HepG2 (cell line): ENCODE results near the gene RAB3C. TPM values are rescaled to one million over a fixed set of nuclear protein-coding genes. Genes with fewer than 3 reads are reported as not detected.

ENCODE experiments used
- ATAC-seq: fragments of 200-7000 bp; cut with Tn5 transposase; 3 replicates; pipeline ENCODE4 v1.9.1; 2020; ENCODE audit warnings: mild to moderate bottlenecking, moderate library complexity
- BruUV-seq: library from RNA; stranded (reverse); fragments of 400-500 nt; replicated peaks from 2 replicates; lab custom pipeline; 2021; lab: Mats Ljungman, UMichigan
- CTCF ChIA-PET: fragments of 300-600 bp; formaldehyde crosslinking; extraction: SDS; loops from one replicate; lab custom pipeline; 2021; ENCODE audit warnings: low total read pairs, inconsistent platforms, low intra/inter-chr PET ratio; lab: Yijun Ruan, JAX
- POLR2A ChIA-PET: fragments of 350-600 bp; sonication (Branson Sonifier 250); formaldehyde crosslinking; loops from one replicate; lab custom pipeline; 2020; ENCODE audit warnings: antibody characterized with exemption, inconsistent platforms; lab: Yijun Ruan, JAX
- DNase-seq: peaks from one replicate; pipeline ENCODE4 v3.0.0-alpha.2; 2015; ENCODE audit warnings: low spot score
- FAIRE-seq: peaks from 3 replicates; lab custom pipeline; 2011; peaks lifted over from hg19 to GRCh38; lab: Jason Lieb, UNC
- H2AFZ ChIP-seq: one replicate; pipeline ENCODE4 v1.6.1; 2011; ENCODE audit warnings: low read length, inconsistent platforms
- H3K27ac ChIP-seq: fragments of 300-600 bp; 3 replicates; pipeline ENCODE4 v1.8.0; 2011; ENCODE audit warnings: mixed run types, mild to moderate bottlenecking, mixed read lengths, low read length, inconsistent platforms; ENCODE audit not compliant: insufficient read depth; ENCODE audit errors: extremely low read length
- H3K27me3 ChIP-seq, 2 experiments: fragments of 200-600 bp in 1 of 2; 2 replicates in 1 of 2; 3 replicates in 1 of 2; pipeline versions ENCODE4 v1.6.0 to v1.8.0; 2011; ENCODE audit warnings: low read length in 2 of 2, mild to moderate bottlenecking in 2 of 2, moderate library complexity in 2 of 2, inconsistent platforms in 1 of 2; ENCODE audit not compliant: insufficient read depth in 2 of 2, control insufficient read depth in 1 of 2
- H3K36me3 ChIP-seq, 2 experiments: fragments of 200-600 bp in 1 of 2; replicated peaks in 1 of 2; 2 replicates in 1 of 2; 3 replicates in 1 of 2; pipeline versions ENCODE4 v1.5.1 to v1.8.0; 2011; ENCODE audit warnings: low read length in 2 of 2, inconsistent platforms in 1 of 2; ENCODE audit not compliant: insufficient read depth in 2 of 2, control insufficient read depth in 1 of 2
- H3K4me1 ChIP-seq: 2 replicates; pipeline ENCODE4 v1.5.1; 2012; ENCODE audit warnings: low read length, inconsistent platforms; ENCODE audit not compliant: insufficient read depth
- H3K4me2 ChIP-seq: 2 replicates; pipeline ENCODE4 v1.6.0; 2011; ENCODE audit warnings: low read depth, low read length, inconsistent platforms
- H3K4me3 ChIP-seq, 3 experiments: fragments of 200-600 bp in 1 of 3; sonication (generic), shearing (Covaris generic) in 1 of 3; replicated peaks in 1 of 3; 2 replicates each; pipeline ENCODE4 v1.5.1; 2011 to 2016; ENCODE audit warnings: low read length in 3 of 3, inconsistent platforms in 2 of 3, low read depth in 2 of 3, mild to moderate bottlenecking in 2 of 3, control low read depth in 1 of 3, mixed read lengths in 1 of 3; ENCODE audit not compliant: insufficient read depth in 1 of 3
- H3K79me2 ChIP-seq: one replicate; pipeline ENCODE4 v1.6.1; 2011; ENCODE audit warnings: low read length, inconsistent platforms; ENCODE audit not compliant: insufficient read depth
- H3K9ac ChIP-seq: 2 replicates; pipeline ENCODE4 v1.6.0; 2011; ENCODE audit warnings: mild to moderate bottlenecking, low read depth, low read length, inconsistent platforms; ENCODE audit not compliant: insufficient read depth
- H3K9me3 ChIP-seq: 2 replicates; pipeline ENCODE4 v1.5.1; 2012; ENCODE audit warnings: mild to moderate bottlenecking, low read length
- H4K20me1 ChIP-seq: 2 replicates; pipeline ENCODE4 v1.6.0; 2011; ENCODE audit warnings: inconsistent platforms, mild to moderate bottlenecking, low read length, moderate library complexity; ENCODE audit not compliant: insufficient read depth
- GMEB2 ChIP-seq: IDR thresholded peaks from 2 replicates; pipeline ENCODE4 v1.6.1; 2016; ENCODE audit warnings: missing biosample characterization, missing genetic modification reagents, low read depth
- TEAD2 ChIP-seq: sonication (generic); formaldehyde crosslinking; IDR thresholded peaks from 2 replicates; pipeline ENCODE4 v1.9.0; 2021; ENCODE audit warnings: missing genetic modification reagents
- TFE3 ChIP-seq: IDR thresholded peaks from 2 replicates; pipeline ENCODE4 v1.6.1; 2016
- THYN1 ChIP-seq: sonication (generic); formaldehyde crosslinking; IDR thresholded peaks from 2 replicates; pipeline ENCODE4 v1.8.1; 2023; ENCODE audit warnings: low read depth, mild to moderate bottlenecking, moderate library complexity, missing genetic modification reagents, borderline replicate concordance
- YY1 ChIP-seq: IDR thresholded peaks from 2 replicates; pipeline ENCODE4 v1.6.1; 2011; ENCODE audit warnings: low read length, low read depth, moderate library complexity, mild to moderate bottlenecking; ENCODE audit not compliant: insufficient read depth, insufficient replicate concordance
- ZBTB20 ChIP-seq: sonication (generic); formaldehyde crosslinking; IDR thresholded peaks from 2 replicates; pipeline ENCODE4 v1.8.1; 2023; ENCODE audit warnings: missing genetic modification reagents, low read depth, mild to moderate bottlenecking, borderline replicate concordance
- ZFAT ChIP-seq: sonication (generic); formaldehyde crosslinking; conservative IDR thresholded peaks from 2 replicates; pipeline ENCODE4 v1.8.1; 2023; ENCODE audit warnings: missing genetic modification reagents, inconsistent platforms
- in situ Hi-C: cut with HindIII; loops from 2 replicates; pipeline ENCODE4 v1.10.0; 2017; ENCODE audit warnings: low pct_unique_long_range_greater_than_20kb; ENCODE audit not compliant: extremely low pct_ligation_motif_present
- intact Hi-C: fragments of 100-400 bp; cut with micrococcal nuclease; formaldehyde crosslinking; loops from one replicate; pipeline ENCODE4 v1.10.0; 2022; ENCODE audit not compliant: unreplicated experiment
- polyA plus RNA-seq, 8 experiments: library from polyadenylated mRNA; depleted of rRNA in 3 of 8; stranded (reverse) in 7 of 8; unstranded in 1 of 8; fragments of >200 nt; fragmentation: Illumina TruSeq in 4 of 8; extraction: Trizol in 4 of 8; gene quantifications; 2 replicates each; pipeline versions ENCODE4 v1.2.1 to v1.2.3, GENCODE V29; 2011 to 2016; ENCODE audit warnings: low read depth in 4 of 8, missing spikeins in 1 of 8, mixed read lengths in 1 of 8; ENCODE audit not compliant: insufficient read depth in 1 of 8
- total RNA-seq, 5 experiments: library from RNA; depleted of rRNA; stranded (reverse); fragments of >200 nt; fragmentation: Illumina TruSeq; extraction: Trizol; gene quantifications; 2 replicates each; pipeline ENCODE4 v1.2.3, GENCODE V29; 2016; ENCODE audit warnings: low read depth in 1 of 5
- TF ChIP-seq, protein P1 (sequence below), 2 experiments: fragments of 450-650 bp in 1 of 2; sonication (generic) in 1 of 2; formaldehyde crosslinking in 1 of 2; IDR thresholded peaks; 2 replicates each; pipeline versions ENCODE4 v1.6.1 to v1.8.0; 2016 to 2022; ENCODE audit warnings: antibody characterized with exemption in 1 of 2, mild to moderate bottlenecking in 1 of 2, missing genetic modification reagents in 1 of 2

Gene RAB3C
- total and polyA plus RNA-seq, 2 of the 13 experiments (the other 11 are each of a cell fraction or from before 2014, with no cell fraction given) = not detected

- H3K4me3 ChIP-seq = no peak overlapping the region
- H3K27me3 ChIP-seq = no peaks in the 10 kb centered on the region
- ChIA-PET CTCF (no interaction called here), POLR2A (no interaction called here)
- no peak for ATAC-seq
- H3K4me1 ChIP-seq = no peaks in the 10 kb centered on the region
- DNase-seq = no peak
- in situ Hi-C loops (no loop called here), intact Hi-C loops (no loop called here)
- no peak overlapping the region for H3K27ac ChIP-seq
- FAIRE-seq = no peak
- H4K20me1 ChIP-seq = no peaks in the 10 kb centered on the region
- BruUV-seq = no TSS peak
- no peaks in the 10 kb centered on the region for H3K36me3 ChIP-seq
- H3K9ac ChIP-seq = no peak overlapping the region
- peaks cover 2% of the 10 kb centered on the region; the same call in 1 of the 2 replicates for H3K9me3 ChIP-seq
- no peak overlapping the region for H2AFZ ChIP-seq
- H3K4me2 ChIP-seq = no peak overlapping the region
- H3K79me2 ChIP-seq = no peaks in the 10 kb centered on the region
- no peak for TF ChIP-seq THYN1 (CRISPR knock-in tag)
- TF ChIP-seq YY1 = no peak
- TF ChIP-seq ZFAT (CRISPR knock-in tag) = no peak
- no peak for TF ChIP-seq ZBTB20 (CRISPR knock-in tag)
- TF ChIP-seq GMEB2 (CRISPR knock-in tag) = no peak
- no peak for TF ChIP-seq TEAD2 (CRISPR knock-in tag)
- TF ChIP-seq, protein P1, sequence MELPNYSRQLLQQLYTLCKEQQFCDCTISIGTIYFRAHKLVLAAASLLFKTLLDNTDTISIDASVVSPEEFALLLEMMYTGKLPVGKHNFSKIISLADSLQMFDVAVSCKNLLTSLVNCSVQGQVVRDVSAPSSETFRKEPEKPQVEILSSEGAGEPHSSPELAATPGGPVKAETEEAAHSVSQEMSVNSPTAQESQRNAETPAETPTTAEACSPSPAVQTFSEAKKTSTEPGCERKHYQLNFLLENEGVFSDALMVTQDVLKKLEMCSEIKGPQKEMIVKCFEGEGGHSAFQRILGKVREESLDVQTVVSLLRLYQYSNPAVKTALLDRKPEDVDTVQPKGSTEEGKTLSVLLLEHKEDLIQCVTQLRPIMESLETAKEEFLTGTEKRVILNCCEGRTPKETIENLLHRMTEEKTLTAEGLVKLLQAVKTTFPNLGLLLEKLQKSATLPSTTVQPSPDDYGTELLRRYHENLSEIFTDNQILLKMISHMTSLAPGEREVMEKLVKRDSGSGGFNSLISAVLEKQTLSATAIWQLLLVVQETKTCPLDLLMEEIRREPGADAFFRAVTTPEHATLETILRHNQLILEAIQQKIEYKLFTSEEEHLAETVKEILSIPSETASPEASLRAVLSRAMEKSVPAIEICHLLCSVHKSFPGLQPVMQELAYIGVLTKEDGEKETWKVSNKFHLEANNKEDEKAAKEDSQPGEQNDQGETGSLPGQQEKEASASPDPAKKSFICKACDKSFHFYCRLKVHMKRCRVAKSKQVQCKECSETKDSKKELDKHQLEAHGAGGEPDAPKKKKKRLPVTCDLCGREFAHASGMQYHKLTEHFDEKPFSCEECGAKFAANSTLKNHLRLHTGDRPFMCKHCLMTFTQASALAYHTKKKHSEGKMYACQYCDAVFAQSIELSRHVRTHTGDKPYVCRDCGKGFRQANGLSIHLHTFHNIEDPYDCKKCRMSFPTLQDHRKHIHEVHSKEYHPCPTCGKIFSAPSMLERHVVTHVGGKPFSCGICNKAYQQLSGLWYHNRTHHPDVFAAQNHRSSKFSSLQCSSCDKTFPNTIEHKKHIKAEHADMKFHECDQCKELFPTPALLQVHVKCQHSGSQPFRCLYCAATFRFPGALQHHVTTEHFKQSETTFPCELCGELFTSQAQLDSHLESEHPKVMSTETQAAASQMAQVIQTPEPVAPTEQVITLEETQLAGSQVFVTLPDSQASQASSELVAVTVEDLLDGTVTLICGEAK (IDR thresholded peaks at IDR 0.05) = no peak
- TF ChIP-seq, protein P1 (CRISPR knock-in tag; IDR thresholded peaks at IDR 0.05) = no peak
- TF ChIP-seq TFE3 (CRISPR knock-in tag) = no peak
These were observed 251.7 kb downstream of the RAB3C start for GRCh38 chr5:58834242-58835225.
